HG02885 (cell line): Measurements from ENCODE around the gene ENOSF1.
"Not testable (repeated sequence)": the region's sequence is repeated elsewhere in the genome, so short reads cannot be mapped to it uniquely, and the experiment has no call there.

Source experiments
- ATAC-seq: cut with Tn5 transposase; IDR thresholded peaks from one replicate; pipeline ENCODE4 v1.9.1; 2021; ENCODE audit warnings: mild to moderate bottlenecking; ENCODE audit not compliant: unreplicated experiment, poor library complexity

ENOSF1 gene, protein sequence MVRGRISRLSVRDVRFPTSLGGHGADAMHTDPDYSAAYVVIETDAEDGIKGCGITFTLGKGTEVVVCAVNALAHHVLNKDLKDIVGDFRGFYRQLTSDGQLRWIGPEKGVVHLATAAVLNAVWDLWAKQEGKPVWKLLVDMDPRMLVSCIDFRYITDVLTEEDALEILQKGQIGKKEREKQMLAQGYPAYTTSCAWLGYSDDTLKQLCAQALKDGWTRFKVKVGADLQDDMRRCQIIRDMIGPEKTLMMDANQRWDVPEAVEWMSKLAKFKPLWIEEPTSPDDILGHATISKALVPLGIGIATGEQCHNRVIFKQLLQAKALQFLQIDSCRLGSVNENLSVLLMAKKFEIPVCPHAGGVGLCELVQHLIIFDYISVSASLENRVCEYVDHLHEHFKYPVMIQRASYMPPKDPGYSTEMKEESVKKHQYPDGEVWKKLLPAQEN

DNA sequence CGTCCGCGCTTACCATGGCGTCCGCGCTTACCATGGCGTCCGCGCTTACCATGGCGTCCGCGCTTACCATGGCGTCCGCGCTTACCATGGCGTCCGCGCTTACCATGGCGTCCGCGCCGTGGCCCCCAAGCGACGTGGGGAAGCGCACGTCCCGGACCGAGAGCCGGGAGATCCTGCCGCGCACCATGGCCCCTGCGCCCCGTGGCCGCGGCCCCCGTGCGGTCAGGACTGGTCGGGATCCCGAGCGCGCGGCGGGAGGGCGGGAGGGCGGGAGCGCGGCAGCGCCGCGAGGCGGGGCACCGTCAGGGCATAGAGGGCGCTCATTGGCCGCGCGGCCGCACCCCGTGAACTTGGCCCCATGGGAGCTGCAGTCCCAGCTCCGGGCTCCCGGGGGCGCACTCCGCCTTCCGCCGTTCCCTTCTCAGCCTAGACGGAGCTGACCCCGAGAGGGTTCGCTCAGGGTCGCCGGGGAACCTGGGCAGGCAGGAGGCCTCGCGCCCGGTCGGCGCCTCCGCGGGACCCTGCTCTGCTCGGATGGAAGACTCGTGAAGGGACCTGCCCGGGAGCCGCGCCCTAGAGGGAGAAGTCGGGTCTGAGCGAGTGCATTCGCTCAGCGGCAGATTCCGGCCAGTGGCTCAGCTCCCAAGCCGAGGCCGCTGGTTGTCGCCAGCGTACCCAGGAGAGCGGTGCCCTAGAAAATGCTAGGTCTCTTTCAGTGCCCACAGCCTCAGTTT is at the start of gene ENOSF1:
Gene ENOSF1, minus strand, starts transcription at position 230 of the 734 bp plus-strand sequence. Its CDS starts 43 bp downstream, at position 187.
- peak; percentile 86 for ATAC-seq

GRCh38 chr18:759864-760263 is 47.4 kb upstream of the ENOSF1 start:
- ATAC-seq = not testable (repeated sequence)

DNA sequence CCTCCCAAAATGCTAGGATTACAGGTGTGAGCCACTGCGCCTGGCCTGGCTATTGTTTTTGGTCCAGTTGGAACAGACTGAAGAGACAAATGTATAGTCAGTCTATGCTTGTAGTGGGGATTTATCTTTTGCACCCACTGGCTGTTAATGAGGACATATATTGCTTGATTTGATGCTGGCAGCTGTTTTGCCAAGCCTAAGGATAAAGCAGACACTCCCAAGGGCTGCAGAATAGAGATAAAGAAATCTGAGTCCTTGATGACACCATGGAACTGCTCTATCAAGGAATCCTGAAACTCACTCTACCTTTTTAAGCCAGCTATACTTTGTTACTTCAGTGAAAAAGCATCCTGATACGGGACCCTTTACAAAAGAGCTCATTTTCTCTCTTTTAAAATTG is 43.1 kb upstream of the ENOSF1 start:
- ATAC-seq = no peak

GRCh38 chr18:754656-755055 is 42.2 kb upstream of the ENOSF1 start:
- no peak for ATAC-seq

GRCh38 chr18:750456-750855 is 38.0 kb upstream of the ENOSF1 start:
- no peak for ATAC-seq

- no peak for ATAC-seq
Observed at GRCh38 chr18:744832-745597, 32.6 kb upstream of the ENOSF1 start.

DNA sequence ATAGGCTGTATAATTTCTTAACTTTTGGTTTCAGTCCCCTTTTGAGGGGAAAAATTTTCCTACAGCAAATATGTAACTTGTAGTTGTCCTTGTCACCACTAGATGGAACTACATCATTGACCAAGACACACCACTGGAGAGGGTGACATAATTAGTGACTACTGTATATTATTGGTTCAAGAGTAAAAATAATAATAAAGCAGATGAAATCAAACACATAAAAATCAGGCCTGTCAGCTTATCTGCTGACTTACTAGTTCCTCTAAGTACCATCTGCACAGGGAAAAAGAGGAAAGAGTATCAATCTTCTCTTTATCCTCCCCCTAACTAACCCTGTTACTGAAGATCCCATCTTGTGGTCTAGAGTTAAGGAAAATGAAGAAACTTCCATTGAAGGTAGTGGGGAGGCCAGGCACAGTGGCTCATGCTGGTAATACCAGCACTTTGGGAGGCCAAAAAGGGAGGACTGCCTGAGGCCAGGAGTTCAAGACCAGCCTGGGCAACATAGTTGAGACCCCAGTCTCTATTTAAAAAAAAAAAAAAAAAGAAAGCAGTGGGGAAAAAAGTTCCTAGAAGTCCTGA is 29.6 kb upstream of the ENOSF1 start:
- peak; percentile 90 for ATAC-seq

GRCh38 chr18:732371-732770 is 19.9 kb upstream of the ENOSF1 start:
- no peak for ATAC-seq

GRCh38 chr18:731185-731584 is 18.8 kb upstream of the ENOSF1 start:
- ATAC-seq = no peak

GRCh38 chr18:730692-731091 is 18.3 kb upstream of the ENOSF1 start:
- no peak for ATAC-seq

DNA sequence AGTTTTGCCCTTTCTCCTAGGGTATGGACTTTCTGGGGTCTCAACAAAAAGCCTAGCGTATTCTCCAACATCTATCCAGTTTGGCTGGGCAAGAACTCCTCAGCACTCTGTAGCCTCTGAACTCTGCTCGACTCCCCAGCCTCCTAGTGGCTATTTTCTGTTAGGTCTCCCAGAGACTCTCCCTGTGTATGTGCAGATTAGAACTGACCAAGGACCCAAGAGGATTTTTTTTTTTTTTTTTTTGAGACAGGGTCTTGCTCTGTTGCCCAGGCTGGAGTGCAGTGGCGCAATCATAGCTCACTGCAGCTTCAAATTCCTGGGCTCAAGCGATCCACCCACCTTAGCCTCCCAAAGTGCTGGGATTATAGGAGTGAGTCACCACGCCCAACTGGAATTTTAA is 17.7 kb upstream of the ENOSF1 start:
- not testable (repeated sequence) for ATAC-seq

- no peak for ATAC-seq
Observed at GRCh38 chr18:725646-726045, 13.2 kb upstream of the ENOSF1 start.

- ATAC-seq = no peak
Observed at GRCh38 chr18:723541-724080, 11.2 kb upstream of the ENOSF1 start.

DNA sequence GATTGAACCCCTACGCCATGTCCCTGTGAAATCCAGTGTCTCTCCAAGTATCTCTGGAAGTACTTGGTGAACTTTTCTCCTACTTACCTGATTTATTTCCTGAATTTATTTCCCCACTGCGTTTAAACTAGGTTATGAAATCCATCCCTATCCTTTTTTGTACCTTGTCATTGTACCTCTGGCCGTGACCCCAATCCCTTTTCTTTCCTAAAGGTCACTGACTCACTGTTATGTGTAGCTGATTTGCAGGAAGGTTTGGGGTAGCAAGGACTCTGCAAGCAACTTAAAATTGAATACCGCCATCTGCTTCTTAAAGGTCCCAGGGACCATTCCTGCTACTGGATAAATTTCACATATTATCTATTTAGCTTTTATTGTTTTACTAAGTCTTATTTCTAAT is 4.6 kb upstream of the ENOSF1 start:
- ATAC-seq = no peak

DNA sequence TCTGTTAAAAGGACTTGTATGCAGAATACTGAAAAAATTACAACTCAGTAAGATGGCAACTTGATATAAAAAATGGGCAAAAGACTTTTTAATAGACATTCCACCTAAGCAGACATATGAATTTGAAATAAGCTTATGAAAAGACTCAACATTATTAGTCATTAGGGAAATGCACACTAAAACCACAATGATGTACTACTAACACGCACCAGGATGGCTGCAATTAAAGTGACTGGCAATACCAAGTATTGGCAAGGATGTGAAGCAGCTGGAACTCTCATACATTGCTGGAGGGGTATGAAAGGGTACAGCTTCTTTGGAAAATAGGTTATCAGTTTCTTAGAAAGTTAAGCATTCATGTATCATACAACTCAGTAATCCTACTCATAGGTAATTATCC is 3.2 kb upstream of the ENOSF1 start:
- no peak for ATAC-seq

GRCh38 chr18:713135-713490 is 683 bp upstream of the ENOSF1 start:
- no peak for ATAC-seq

DNA sequence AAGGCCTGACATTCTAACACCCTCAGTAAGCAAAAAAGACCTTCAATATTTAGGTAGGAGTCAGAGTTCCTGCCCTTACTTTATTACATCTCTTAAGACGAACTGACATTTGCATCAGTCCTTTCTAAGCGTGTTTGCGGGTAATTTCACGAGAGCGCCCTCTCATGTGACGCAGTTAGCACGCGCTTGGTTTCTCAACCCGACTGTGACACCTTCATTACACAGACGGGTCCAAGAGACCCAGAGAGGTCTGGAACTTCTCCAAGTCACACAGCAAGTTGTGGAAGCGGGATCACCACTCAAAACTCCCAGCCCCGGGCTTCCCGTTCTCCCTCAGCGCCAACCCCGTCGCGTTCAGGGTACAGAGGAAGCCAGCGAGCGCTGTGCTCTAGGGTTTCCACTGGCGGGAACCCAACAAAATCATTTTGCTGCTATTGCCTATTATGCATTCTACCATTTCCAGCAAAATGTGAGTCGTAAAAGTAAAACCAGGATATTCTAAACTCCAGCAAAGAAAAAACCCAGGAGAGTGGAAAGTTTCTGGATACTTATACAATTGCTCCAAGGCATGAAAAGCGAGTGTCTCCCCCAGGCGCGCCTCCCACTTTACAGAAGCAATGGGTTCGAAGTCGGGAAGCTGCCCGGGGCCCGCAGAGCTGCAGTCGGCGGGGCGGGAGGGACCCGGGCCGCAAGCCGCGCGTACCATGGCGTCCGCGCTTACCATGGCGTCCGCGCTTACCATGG is 601 bp downstream of the ENOSF1 start:
- peak; percentile 74 for ATAC-seq

DNA sequence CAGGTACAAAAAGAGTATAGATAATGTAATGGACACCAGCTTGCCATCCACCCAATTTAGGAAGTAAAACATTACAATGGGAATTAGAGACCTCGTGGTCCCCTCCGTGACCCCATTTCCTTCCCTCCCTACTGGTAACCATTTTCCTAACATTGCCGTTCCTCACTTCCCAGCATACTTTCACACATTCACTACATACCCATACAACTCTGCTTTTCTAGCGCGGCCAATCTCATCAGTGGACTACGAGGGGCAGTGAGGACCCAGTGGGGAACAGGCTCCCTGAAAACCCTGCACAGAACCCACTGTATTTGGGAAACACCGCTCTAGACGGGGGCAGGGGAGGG is 1.1 kb downstream of the ENOSF1 start:
- ATAC-seq = peak; percentile 18

DNA sequence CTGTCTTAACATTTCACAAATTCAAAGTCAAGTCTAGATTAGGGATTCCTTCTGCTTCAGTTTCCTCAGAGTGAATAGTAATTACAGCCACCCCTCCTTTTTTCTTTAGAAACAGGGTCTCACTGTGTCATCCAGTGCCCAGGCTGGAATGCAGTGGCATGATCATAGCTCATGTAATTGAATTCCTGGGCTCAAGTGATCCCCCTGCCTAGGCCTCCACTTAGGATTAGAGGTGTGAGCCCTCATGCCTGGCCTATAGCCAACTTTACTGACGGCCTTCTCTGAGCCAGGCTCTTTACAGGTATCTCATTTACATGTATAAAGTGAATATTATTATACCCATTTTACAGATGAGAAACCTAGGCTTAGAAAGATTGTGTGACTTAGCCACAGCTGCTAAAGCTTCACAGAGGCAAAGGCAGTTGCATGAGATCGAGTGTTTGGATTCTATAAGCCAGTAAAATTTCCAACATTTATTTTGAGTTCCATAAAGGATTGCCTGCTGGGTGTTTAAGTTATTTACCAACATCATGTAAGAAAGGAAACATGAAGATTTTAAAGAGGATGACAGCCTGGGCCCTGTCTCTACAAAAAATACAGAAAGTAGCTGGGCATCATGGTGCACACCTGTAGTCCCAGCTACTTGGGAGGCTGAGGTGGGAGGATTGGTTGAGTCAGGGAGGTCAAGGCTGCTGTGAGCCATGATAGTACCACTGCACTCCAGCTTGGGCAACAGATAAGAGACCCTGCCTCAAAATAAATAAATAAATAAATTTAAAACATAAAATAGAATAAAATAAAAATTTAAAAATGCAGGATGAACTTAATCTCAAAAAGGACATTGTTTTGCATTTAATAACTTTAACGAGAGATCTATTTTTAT is 1.8 kb downstream of the ENOSF1 start:
- no peak for ATAC-seq
